ENCODE results near the gene CHRNA9.

The CHRNA9 gene

GRCh38 chr4:40307627-40308497, 27.3 kb upstream of the CHRNA9 start:
- DNase-seq (ENCODE audit: extremely low spot score, insufficient read length, low read depth) (no peak), FAIRE-seq (peak; percentile 88)

GRCh38 chr4:40308528-40309122, 26.5 kb upstream of the CHRNA9 start:
- no peak for DNase-seq (ENCODE audit: extremely low spot score, insufficient read length, low read depth)
- peak; percentile 29 for FAIRE-seq

GRCh38 chr4:40309250-40309774, 25.8 kb upstream of the CHRNA9 start:
- no peak for DNase-seq (ENCODE audit: extremely low spot score, insufficient read length, low read depth)
- peak; percentile 97 for FAIRE-seq

GRCh38 chr4:40310225-40310624, 24.9 kb upstream of the CHRNA9 start:
- no peak for DNase-seq (ENCODE audit: extremely low spot score, insufficient read length, low read depth)
- no peak for FAIRE-seq

GRCh38 chr4:40311811-40312346, 23.3 kb upstream of the CHRNA9 start:
- FAIRE-seq = no peak
- DNase-seq (ENCODE audit: extremely low spot score, insufficient read length, low read depth) = no peak

GRCh38 chr4:40314951-40315350, 20.2 kb upstream of the CHRNA9 start:
- FAIRE-seq = no peak
- no peak for DNase-seq (ENCODE audit: extremely low spot score, insufficient read length, low read depth)

GRCh38 chr4:40316333-40316781, 18.8 kb upstream of the CHRNA9 start:
- DNase-seq (ENCODE audit: extremely low spot score, insufficient read length, low read depth) = no peak

GRCh38 chr4:40316782-40317635, 18.1 kb upstream of the CHRNA9 start:
- DNase-seq (ENCODE audit: extremely low spot score, insufficient read length, low read depth) (peak; percentile 28), FAIRE-seq (peak; percentile 90)

More at GRCh38 chr4:40316333-40316781, 18.8 kb upstream of the CHRNA9 start:
- peak; percentile 77 for FAIRE-seq

- DNase-seq (ENCODE audit: extremely low spot score, insufficient read length, low read depth) (no peak), FAIRE-seq (no peak)
These were observed 17.0 kb upstream of the CHRNA9 start for GRCh38 chr4:40317916-40318658.

GRCh38 chr4:40321574-40322275, 13.4 kb upstream of the CHRNA9 start:
- FAIRE-seq = no peak

GRCh38 chr4:40322811-40323210, 12.3 kb upstream of the CHRNA9 start:
- no peak for DNase-seq (ENCODE audit: extremely low spot score, insufficient read length, low read depth)
- FAIRE-seq = no peak

More at GRCh38 chr4:40321574-40322275, 13.4 kb upstream of the CHRNA9 start:
- no peak for DNase-seq (ENCODE audit: extremely low spot score, insufficient read length, low read depth)

- FAIRE-seq (no peak), DNase-seq (ENCODE audit: extremely low spot score, insufficient read length, low read depth) (no peak)
These were observed 11.3 kb upstream of the CHRNA9 start for GRCh38 chr4:40323866-40324265.

- FAIRE-seq = peak; percentile 84
- DNase-seq (ENCODE audit: extremely low spot score, insufficient read length, low read depth) = peak; percentile 75
These were observed 9.6 kb upstream of the CHRNA9 start for GRCh38 chr4:40325406-40326019.

- FAIRE-seq = no peak
- no peak for DNase-seq (ENCODE audit: extremely low spot score, insufficient read length, low read depth)
These were observed 7.8 kb upstream of the CHRNA9 start for GRCh38 chr4:40327340-40327739.

GRCh38 chr4:40328383-40328782, 6.8 kb upstream of the CHRNA9 start:
- FAIRE-seq (no peak), DNase-seq (ENCODE audit: extremely low spot score, insufficient read length, low read depth) (no peak)

- FAIRE-seq (no peak), DNase-seq (ENCODE audit: extremely low spot score, insufficient read length, low read depth) (no peak)
These were observed 5.3 kb upstream of the CHRNA9 start for GRCh38 chr4:40329805-40330204.

- FAIRE-seq = no peak
These were observed 4.6 kb upstream of the CHRNA9 start for GRCh38 chr4:40330536-40330935.

GRCh38 chr4:40331101-40331745, 3.9 kb upstream of the CHRNA9 start:
- DNase-seq (ENCODE audit: extremely low spot score, insufficient read length, low read depth) (no peak), FAIRE-seq (no peak)

More at GRCh38 chr4:40330536-40330935, 4.6 kb upstream of the CHRNA9 start:
- DNase-seq (ENCODE audit: extremely low spot score, insufficient read length, low read depth) = no peak
